CD4-positive, alpha-beta T cell treated with Interferon gamma for 1 hour (primary cell): ENCODE data around the gene TPST1.

ENCODE experiments used
- DNase-seq: peaks from one replicate; pipeline ENCODE4 v3.0.0-alpha.2; 2020

Gene TPST1

GRCh38 chr7:66239467-66239856 lies 34.3 kb downstream of the TPST1 start:
- DNase-seq = no peak

GRCh38 chr7:66245008-66245407 lies 39.9 kb downstream of the TPST1 start:
- DNase-seq = no peak

- no peak for DNase-seq
Measured at GRCh38 chr7:66246554-66247171, 41.5 kb downstream of the TPST1 start.

GRCh38 chr7:66247380-66248078 lies 42.4 kb downstream of the TPST1 start:
- no peak for DNase-seq

- no peak for DNase-seq
Measured at GRCh38 chr7:66250711-66251110, 45.6 kb downstream of the TPST1 start.

- no peak for DNase-seq
Measured at GRCh38 chr7:66255534-66256100, 50.5 kb downstream of the TPST1 start.

GRCh38 chr7:66256281-66256680 lies 51.1 kb downstream of the TPST1 start:
- no peak for DNase-seq

GRCh38 chr7:66257481-66257880 lies 52.3 kb downstream of the TPST1 start:
- no peak for DNase-seq

- DNase-seq = no peak
Measured at GRCh38 chr7:66258409-66258808, 53.3 kb downstream of the TPST1 start.

GRCh38 chr7:66261941-66262340 lies 56.8 kb downstream of the TPST1 start:
- no peak for DNase-seq

GRCh38 chr7:66263936-66264335 lies 58.8 kb downstream of the TPST1 start:
- DNase-seq = no peak

GRCh38 chr7:66265566-66265965 lies 60.4 kb downstream of the TPST1 start:
- DNase-seq = no peak

- no peak for DNase-seq
Measured at GRCh38 chr7:66267249-66267648, 62.1 kb downstream of the TPST1 start.

GRCh38 chr7:66269978-66270377 lies 64.8 kb downstream of the TPST1 start:
- DNase-seq = no peak

GRCh38 chr7:66272321-66272720 lies 67.2 kb downstream of the TPST1 start:
- no peak for DNase-seq

- no peak for DNase-seq
Measured at GRCh38 chr7:66276363-66276762, 71.2 kb downstream of the TPST1 start.

- no peak for DNase-seq
Measured at GRCh38 chr7:66277492-66277891, 72.4 kb downstream of the TPST1 start.

- no peak for DNase-seq
Measured at GRCh38 chr7:66279912-66280311, 74.8 kb downstream of the TPST1 start.

GRCh38 chr7:66281678-66282590 lies 76.8 kb downstream of the TPST1 start:
- DNase-seq = no peak

GRCh38 chr7:66282591-66282935 lies 77.4 kb downstream of the TPST1 start:
- no peak for DNase-seq

- no peak for DNase-seq
Measured at GRCh38 chr7:66283003-66283920, 78.1 kb downstream of the TPST1 start.

GRCh38 chr7:66296001-66296521 lies 90.9 kb downstream of the TPST1 start:
- DNase-seq = no peak
